HG02943 (cell line): ENCODE data around the gene ITIH5.

ENCODE experiments used
- ATAC-seq: cut with Tn5 transposase; IDR thresholded peaks from one replicate; pipeline ENCODE4 v1.9.1; 2021; ENCODE audit warnings: mild to moderate bottlenecking, low read depth, moderate library complexity; ENCODE audit not compliant: unreplicated experiment

Gene ITIH5

DNA sequence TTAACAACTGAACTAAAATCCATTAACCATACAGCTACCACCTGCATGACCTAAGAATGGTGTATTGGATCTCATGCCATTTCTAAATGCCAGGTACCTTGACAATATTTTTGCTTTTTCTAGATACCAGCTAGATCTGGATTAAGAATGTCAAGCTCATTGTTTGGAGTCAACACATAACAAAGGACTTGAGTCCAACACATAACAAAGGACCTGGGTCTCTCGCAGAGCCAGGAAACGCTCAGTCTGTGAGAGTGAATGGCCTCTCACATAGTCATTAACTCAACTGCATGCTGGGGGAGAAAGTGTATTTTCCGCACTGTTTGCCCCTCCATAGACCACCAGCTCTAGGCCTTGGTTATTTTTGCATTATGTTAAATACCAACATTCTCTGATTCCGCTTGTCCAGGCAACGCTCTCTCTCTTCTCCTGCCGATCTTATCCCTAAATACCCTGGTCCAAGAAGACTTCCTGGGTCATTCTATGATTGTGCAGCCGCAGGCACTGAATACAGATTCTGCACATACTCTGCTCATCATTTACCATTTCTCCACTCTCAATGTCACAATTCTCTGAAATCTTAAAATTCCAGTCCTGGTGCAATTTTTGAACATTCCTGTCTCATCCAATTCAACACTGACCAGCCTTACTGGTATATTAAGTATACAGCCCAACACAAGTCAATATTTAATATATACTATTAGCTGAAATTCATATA, 31.2 kb downstream of the ITIH5 start:
- no peak for ATAC-seq

DNA sequence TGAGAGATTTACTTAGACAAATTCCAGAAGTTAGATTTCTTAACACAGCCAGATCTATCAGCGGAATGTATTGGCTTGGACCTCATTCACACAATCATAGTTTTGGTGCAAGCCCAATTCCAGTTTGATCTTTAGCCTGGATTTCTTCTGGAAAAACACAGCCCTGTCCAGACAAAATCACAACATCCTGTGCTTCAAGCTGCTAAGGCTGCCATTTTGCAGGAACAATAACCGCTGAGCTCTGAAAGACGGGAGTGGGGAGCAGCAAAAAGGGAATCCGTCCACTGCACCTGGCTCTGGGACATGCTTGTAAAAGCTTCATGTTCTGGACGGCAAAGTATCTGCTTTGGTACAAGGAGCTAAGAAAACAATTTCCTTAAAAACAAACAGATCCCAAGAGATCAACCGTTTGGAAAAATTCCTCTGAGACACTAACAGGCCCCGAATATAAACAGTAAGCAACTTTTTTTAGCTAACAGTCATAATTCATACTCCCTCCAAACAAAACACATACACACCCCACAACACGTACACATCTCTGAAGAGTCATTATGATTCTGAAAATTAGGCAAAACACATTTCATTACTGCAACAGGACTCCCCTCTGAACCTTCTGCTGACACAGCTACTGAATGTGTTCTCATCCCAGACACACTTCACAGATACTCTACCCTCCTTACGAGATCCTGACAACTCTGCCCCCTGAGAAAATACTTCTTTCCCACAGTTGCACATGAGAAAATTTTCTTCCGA, 32.4 kb downstream of the ITIH5 start:
- no peak for ATAC-seq

DNA sequence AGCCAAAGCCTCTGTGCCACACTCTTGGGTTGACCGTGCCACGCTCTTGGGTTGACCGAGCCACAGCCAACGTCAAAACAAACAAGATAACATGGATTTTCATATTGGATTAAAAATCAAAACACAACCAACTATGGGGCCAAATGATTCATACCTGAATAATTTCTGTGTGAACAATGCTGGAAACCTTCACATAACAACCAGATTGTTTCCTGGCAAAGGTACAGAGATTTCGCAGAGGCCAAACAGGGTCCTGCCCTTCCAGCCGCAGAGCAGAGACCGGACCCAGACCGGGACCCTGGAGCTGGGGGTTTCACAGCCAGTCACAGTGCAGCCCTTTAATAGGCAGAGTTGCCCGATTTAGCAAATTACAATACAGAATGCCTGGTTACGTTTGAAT, 40.5 kb downstream of the ITIH5 start:
- no peak for ATAC-seq

DNA sequence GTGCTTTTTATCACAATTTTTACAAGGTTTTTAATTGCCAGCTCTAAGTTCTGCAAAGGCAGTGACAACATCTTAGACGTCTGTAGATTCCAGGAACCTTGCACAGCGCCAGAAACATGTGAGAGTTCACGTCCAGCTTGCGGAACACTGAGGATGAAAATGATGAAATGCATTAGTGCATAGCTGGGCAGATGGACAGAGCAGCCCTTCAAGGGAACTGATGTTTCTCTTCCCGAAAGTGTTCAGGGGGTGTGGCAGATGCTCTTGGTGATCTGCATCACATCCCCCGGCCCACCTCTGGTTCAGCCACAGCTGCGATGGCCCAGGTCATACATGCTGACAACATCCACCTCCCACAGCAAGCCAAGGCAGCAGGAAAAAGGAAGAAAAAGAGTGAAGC, 40.9 kb downstream of the ITIH5 start:
- no peak for ATAC-seq

DNA sequence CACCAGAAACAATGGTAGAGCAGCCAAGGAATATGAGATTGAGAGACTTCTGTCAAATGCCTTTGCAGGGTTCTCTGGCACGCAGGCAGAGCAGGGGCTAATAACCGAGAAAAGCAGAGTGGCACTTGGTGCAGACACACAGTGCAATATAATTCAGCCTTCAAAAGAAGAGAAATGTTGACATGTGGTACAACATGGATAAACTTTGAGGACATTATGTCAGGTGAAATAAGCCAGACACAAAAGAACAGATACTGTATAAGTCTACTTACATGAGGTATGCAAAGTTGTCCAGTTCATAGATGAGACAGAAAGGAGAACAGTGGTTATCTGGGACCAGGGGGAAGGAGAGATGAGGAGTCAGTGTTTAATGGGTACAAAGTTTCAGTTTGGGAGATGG, 41.8 kb downstream of the ITIH5 start:
- ATAC-seq: no peak

DNA sequence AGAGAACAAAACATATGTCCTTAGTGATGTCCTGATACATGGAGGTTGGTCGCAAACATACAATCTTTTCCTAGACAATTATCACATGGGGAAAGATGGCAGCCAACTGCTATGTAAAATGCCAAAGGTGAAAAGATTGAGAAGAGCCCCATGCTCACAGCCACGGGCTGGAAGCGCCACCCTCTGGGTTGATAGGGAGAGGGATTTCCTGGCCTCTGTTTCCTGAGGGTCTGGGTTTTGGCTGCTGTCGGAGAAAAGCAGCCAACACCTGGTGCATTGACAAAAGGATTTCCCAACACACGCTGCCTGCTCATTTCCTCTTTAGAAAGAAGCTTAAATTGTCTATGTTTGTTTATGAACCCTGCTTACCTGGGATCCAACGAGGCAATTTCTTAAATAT, 43.8 kb downstream of the ITIH5 start:
- ATAC-seq: no peak

DNA sequence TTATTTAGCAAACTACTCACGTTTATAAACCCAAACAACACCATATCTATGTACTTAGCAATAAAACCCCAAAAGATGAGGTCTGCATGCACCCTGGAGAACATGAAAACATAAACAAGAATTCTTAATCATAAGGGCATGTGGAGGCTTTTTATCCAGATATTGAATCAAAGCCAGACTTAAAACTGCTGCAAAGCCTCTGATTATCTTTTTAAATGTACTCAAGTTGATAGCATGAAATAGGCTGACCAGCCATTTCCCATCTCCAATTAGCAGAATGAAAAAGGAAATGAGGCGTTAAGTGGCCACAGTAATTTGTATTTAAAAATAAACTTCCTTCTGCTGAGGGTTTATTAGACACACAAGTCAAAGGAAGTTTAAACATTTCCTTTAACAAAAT, 48.3 kb downstream of the ITIH5 start:
- no peak for ATAC-seq

DNA sequence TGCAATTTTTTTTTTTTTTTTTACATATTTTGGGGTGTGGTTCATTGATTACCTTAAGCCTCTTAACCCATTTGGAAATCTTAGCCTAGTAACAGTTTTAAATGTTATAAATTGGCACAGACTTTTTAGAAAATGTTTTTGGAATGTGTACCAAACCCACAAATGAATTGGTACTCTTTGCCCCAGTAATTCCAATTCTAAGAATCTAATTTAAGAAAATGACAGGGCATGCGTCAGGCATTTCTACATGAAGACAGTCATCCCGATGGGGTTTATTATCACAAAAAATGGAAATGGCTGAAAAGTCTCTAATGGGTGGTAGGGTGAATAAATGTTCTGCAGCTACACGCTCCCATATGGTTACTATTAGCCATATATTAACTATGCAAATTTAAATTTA, 54.9 kb downstream of the ITIH5 start:
- no peak for ATAC-seq

DNA sequence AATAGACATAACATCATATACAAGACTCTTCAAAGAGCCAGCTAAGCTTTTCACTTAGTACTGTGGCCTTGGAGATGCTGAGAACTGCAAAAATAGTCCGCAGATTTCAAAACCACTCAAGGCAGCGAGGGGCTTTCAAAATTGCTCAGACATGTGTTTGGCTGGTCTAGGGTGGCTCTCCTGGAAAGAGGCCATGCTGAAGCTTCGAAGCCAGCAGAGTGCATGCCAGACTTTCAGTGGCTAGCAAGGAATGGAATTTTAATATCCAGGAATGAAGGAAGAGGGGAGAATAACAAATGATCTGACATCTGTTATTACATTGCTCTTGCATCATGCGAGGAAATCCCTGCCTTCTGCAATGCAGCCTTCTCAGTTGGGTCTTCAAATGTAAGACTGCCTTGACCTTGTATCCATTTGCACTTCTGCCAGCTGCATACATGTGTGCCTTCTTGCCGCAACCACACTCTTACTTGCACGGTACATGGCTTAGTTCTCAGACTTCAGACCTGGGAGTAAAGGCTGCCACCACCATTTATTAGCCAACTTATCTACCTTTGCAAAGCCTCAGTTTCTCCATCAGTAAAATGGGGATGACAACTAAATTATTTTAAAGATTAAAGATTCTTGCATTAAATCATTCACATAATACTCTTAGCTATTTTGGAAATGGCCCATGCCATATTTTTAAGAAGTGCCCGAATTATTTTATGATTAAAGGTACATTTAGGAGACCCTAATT, 55.9 kb downstream of the ITIH5 start:
- no peak for ATAC-seq

DNA sequence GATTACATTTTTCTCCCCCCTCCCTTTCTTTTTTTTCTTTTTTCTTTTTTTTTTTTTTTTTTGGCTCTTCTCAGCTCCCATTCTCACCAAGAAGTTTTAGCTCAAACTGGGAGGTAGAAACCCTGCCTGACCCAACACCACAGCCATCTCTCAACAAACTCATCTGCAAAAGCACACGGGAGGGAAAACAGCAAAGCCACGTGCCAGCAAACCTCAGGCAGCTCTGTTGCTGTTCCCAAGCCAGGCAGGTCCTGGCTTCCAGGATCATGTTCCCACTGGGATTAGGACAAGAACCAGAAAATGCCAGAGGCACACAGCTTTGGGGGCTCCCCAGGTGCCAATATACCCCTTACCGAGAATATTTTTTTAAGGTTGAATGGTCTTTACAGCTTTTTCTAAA, 56.7 kb downstream of the ITIH5 start:
- ATAC-seq: no peak

DNA sequence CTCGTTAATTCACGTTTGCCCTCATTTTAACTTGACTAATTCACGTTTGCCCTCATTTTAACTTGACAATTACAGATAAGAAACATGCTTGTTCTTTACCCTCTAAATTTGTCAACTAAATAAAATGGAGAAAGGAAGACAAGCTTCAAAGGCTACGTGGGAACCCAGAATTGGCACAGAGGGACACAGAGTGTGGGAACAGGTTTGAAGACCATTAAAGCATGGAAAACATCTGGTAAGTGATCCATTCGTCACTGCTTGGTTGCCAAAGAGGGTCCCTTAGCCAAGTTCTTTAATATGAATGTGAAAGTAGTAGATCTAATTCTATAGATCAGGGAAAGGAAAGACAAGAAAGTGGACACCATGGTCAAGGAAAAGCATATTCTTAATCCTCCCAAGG, 57.2 kb downstream of the ITIH5 start:
- ATAC-seq: no peak

DNA sequence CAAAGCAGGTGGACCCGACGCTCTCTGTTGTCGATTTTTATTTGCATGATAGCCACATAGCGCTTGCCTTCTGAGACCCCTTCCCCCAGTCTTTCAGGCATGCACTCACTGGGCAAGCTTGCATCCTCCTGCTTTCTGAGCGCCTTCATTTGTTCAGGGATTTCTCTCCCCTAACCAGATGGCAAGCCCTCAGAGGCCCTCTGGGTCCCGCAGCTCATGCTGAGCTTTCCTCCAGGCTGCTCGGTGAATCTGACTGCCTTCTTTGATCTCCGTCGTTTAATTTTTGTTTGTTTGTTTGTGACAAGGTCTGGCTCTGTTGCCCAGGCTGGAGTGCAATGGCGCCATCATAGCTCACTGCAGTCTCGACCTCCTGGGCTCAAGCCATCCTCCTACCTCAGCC, 58.8 kb downstream of the ITIH5 start:
- ATAC-seq: no peak

DNA sequence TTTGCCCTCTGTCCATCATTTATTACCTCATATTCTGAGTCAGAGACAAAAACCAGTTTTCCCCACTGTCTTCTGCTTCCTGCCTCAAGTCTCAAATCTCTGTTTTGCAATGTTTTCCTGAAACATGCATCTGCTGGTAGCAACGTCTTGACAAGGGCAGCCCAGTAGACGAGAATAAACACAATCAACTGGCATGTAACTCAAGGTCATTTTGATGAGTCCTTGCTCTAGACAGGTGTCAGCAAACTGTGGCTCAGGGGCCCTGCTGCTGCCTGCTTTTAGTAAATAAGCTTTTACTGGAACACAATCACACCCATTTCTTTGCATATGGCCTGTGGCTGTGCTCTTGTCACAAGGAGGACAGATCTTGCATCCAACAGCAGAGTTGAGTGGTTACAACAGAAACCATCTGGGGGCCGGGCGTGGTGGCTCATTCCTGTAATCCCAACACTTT, 59.8 kb downstream of the ITIH5 start:
- no peak for ATAC-seq

DNA sequence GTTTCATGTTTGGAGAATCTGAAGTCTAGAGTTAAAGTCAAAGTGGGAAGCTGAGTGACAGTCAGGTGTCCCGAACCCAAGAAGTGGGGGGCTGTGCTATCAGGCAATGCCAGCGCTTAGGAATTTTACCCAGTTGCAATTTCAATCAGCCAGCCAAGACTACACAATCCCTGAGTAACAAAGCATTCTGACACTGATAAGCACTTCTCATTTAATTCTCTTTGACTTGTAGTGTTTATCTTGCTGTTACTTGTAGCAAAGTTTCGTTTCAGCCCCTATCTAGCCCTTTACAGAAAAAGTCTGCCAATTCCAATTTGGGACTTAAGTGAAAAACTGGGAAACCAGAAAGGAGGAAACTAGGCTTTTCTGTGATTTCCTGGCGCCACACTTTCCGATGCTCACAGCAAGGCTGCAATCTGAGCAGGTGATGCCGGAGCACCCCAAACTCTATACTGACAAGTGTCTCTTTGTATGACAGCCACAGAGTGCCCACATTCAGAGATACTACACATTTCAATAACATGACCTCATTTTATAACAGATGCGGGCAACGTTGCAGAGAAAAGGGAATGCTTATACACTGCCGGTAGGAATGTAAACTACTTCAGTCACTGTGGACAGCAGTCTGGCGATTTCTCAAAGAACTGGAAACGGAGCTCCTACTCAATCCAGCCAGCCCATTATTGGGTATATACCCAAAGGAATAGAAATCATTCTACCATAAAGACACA, 61.0 kb downstream of the ITIH5 start:
- ATAC-seq: no peak

DNA sequence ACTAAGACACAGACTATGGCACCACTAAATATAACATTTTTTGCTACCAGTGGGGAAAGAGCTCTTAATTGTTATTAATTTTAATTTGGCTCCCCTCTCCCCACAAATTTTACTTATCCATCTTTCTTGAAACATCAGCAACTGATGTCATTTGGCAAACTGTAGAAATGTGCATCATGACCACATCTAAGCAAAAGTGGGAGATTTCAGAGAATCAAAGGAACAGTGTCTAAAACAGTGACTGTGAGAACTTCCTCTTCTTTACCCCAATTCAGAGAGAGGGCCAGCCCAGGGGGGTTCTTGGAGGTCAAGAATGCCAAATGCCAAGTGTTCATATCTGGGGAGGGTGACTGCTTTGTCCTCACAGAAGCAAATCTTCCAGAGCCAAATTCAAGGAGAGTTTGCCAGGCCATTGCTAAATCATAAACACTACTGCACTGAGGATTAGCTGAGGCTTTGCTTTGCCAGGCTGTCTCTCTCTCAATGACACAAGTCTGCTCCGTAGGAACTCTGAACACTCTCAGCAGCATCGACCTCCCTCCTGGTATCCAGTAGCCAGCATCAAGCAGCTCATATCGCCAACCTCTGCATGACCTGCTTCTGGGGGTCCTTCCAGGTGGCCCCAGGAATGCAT, 65.6 kb downstream of the ITIH5 start:
- ATAC-seq: no peak

DNA sequence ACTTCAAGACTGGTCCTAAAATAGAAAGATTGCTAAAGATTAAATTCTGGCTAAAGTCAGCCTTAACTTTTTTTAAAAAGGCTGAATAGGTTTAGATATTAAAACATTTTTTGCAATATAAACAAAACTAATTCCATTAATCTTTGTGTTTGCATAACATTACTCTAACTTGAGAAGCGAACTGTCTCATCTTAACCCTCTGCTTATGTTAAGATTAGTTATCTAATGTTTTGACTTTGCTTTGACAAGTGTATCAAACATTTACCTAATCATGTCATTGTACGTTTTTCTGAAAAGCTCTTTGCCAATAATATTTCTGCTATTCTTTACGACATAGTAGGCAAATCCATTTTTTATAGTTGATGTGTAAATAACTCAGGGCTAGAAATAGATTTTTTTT, 68.0 kb downstream of the ITIH5 start:
- ATAC-seq: no peak

DNA sequence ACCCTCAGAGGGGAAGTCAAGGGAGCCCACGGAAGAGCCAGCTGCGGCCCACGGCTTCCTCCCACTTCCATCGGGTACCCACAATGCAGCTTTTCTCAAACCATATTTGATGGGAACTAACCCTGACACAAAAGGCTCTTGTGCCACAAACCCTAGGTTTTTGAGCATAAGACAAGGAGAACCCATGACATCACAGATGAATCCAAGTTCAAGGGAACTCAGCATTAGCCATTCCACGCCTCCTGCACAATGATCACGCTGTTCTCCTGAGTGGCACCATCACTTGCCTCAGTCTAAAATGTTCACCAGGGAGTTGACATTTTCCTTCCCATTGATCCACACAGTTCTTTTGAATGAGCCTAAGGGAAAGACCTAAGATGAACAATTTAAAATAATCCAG, 70.4 kb downstream of the ITIH5 start:
- no peak for ATAC-seq

DNA sequence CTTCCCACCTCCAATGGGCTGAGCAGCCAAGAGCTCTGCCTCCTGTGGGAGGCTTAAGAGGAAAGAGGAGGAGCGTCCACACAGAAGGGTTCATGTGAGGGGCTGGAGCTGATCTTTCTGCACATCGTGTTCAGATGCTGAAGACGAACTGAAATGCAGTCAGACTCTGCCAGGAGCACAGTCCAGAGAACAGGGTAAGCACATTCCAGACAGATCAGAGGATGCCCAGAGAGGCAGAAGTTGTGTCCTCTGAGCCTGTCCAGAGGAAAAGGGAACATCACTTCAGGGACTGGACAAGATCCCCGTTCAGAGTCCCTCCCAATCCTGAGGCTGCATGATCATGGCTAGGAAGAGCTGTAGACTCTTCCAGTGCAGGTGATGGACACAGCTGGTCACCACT, 72.9 kb downstream of the ITIH5 start:
- no peak for ATAC-seq

DNA sequence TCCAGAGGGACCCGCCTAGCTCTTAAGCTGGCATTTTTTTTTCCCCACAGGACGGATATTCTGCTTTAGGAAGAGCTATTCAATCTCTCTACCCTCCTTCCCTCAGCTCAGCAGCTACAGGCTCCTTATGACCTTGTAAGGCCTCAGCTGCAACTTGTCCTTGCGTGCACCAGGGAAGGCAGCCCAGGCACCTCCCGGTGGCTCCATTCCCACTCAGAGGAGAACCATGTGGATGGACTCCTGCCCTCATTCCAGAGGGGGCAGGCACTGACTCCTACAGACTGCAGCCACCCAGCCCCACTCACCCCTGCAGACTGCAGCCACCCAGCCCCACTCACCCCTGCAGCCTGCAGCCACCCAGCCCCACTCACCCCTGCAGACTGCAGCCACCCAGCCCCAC, 73.7 kb downstream of the ITIH5 start:
- ATAC-seq: no peak

DNA sequence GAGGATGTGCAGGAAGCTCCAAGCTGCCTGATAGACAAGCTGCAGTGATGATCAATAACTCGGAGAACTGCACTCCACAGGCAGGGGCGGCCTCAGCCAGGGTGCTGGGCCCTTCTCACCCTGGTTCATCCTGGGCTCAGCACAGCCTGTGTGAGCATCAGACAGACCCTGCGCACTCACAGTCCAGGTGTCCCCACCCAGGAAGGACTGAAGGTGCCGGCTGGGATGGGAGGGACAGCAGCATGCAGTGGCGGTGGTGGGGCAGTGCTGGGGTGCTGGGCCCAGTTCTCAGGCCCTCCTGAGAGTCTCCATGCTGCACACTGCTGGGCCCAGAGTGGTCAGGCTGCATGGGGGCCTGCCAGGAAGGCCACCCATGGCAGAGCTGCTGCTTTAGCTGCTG, 74.1 kb downstream of the ITIH5 start:
- no peak for ATAC-seq
